HCT116 (cell line): ENCODE results near the gene FNIP2. TPM values are rescaled to one million over a fixed set of nuclear protein-coding genes. Genes with fewer than 3 reads are reported as not detected.

ENCODE experiments used
- ATAC-seq: fragments of 200-7000 bp; cut with Tn5 transposase; 2 replicates; pipeline ENCODE4 v1.9.1; 2020; ENCODE audit warnings: mild to moderate bottlenecking, moderate library complexity
- BruUV-seq: library from RNA; stranded (reverse); fragments of 400-500 nt; replicated peaks from 2 replicates; lab custom pipeline; 2021; lab: Mats Ljungman, UMichigan
- CTCF ChIA-PET: fragments of 300-600 bp; sonication (Branson Sonifier 250); formaldehyde crosslinking; loops from one replicate; lab custom pipeline; 2021; ENCODE audit warnings: antibody characterized with exemption; lab: Charles Lee
- POLR2A ChIA-PET: fragments of 300-600, 350-600 bp; sonication (Branson Sonifier 250); formaldehyde crosslinking; loops from one replicate; lab custom pipeline; 2021; ENCODE audit warnings: antibody characterized with exemption; lab: Charles Lee
- RAD21 ChIA-PET, 2 experiments: fragments of 300-600 bp; sonication (Branson Sonifier 250); formaldehyde crosslinking; loops; one replicate each; lab custom pipeline; 2023; ENCODE audit warnings: low total read pairs in 2 of 2; ENCODE audit not compliant: uncharacterized antibody in 2 of 2, unreplicated experiment in 2 of 2, low non-redundant PET in 1 of 2; lab: Charles Lee
- DNase-seq: peaks from one replicate; pipeline ENCODE4 v3.0.0-alpha.2; 2010; ENCODE audit warnings: low read depth, low spot score
- H2AFZ ChIP-seq: fragments of 200-600 bp; shearing (Covaris generic), sonication (generic); 2 replicates; pipeline ENCODE4 v1.6.1; 2017; ENCODE audit warnings: low read depth, mixed run types, mixed read lengths, antibody characterized with exemption, low read length; ENCODE audit not compliant: poor library complexity, severe bottlenecking
- H3K27ac ChIP-seq: 2 replicates; pipeline ENCODE4 v1.5.1; 2012; ENCODE audit warnings: low read depth, low read length
- H3K27me3 ChIP-seq: fragments of 200-600 bp; sonication (generic); 2 replicates; pipeline ENCODE4 v1.6.1; 2016; ENCODE audit warnings: mixed run types, low read length, mixed read lengths; ENCODE audit not compliant: insufficient read depth
- H3K36me3 ChIP-seq, 2 experiments: fragments of 200-500 bp in 1 of 2; fragments of 200-600 bp in 1 of 2; sonication (Bioruptor generic) in 1 of 2; sonication (generic) in 1 of 2; 2 replicates each; pipeline versions ENCODE4 v1.5.1 to v1.6.1; 2014 to 2016; ENCODE audit warnings: low read length in 2 of 2, inconsistent platforms in 1 of 2, mixed read lengths in 1 of 2, mixed run types in 1 of 2; ENCODE audit not compliant: insufficient read depth in 2 of 2, control insufficient read depth in 1 of 2
- H3K4me1 ChIP-seq, 2 experiments: fragments of 200-600 bp in 1 of 2; sonication (generic) in 1 of 2; 2 replicates each; pipeline versions ENCODE4 v1.5.1 to v1.6.1; 2012 to 2017; ENCODE audit warnings: low read length in 2 of 2, inconsistent platforms in 1 of 2, mild to moderate bottlenecking in 1 of 2, mixed read lengths in 1 of 2, mixed run types in 1 of 2, moderate library complexity in 1 of 2; ENCODE audit not compliant: insufficient read depth in 2 of 2, control insufficient read depth in 1 of 2
- H3K4me2 ChIP-seq: fragments of 200-600 bp; sonication (generic); 2 replicates; pipeline ENCODE4 v1.6.1; 2017; ENCODE audit warnings: mixed run types, low read length, mixed read lengths
- H3K4me3 ChIP-seq, 2 experiments: fragments of 200-600 bp in 1 of 2; sonication (generic) in 1 of 2; replicated peaks in 1 of 2; 2 replicates each; pipeline ENCODE4 v1.5.1; 2011 to 2016; ENCODE audit warnings: low read length in 2 of 2, control low read depth in 1 of 2, low read depth in 1 of 2, mild to moderate bottlenecking in 1 of 2, mixed read lengths in 1 of 2, mixed run types in 1 of 2
- H3K79me2 ChIP-seq: fragments of 200-600 bp; sonication (generic); 2 replicates; pipeline ENCODE4 v1.6.1; 2017; ENCODE audit warnings: mild to moderate bottlenecking, mixed run types, low read length, moderate library complexity, mixed read lengths; ENCODE audit not compliant: insufficient read depth
- H3K9ac ChIP-seq: fragments of 200-600 bp; sonication (generic); 2 replicates; pipeline ENCODE4 v1.6.1; 2016; ENCODE audit warnings: low read length, mixed read lengths
- H3K9me2 ChIP-seq: fragments of 200-600 bp; sonication (generic), shearing (Covaris generic); 2 replicates; pipeline ENCODE4 v1.6.1; 2017; ENCODE audit warnings: mixed run types, mild to moderate bottlenecking, moderate library complexity; ENCODE audit not compliant: insufficient read depth
- H3K9me3 ChIP-seq, 2 experiments: fragments of 200-500 bp in 1 of 2; fragments of 200-600 bp in 1 of 2; sonication (Bioruptor generic) in 1 of 2; sonication (generic) in 1 of 2; 2 replicates each; pipeline ENCODE4 v1.6.1; 2014 to 2017; ENCODE audit warnings: low read length in 2 of 2, mixed read lengths in 2 of 2, inconsistent platforms in 1 of 2, low read depth in 1 of 2, mild to moderate bottlenecking in 1 of 2, mixed run types in 1 of 2, moderate library complexity in 1 of 2; ENCODE audit not compliant: control insufficient read depth in 1 of 2, insufficient read depth in 1 of 2
- H4K20me1 ChIP-seq: fragments of 200-600 bp; sonication (generic), shearing (Covaris generic); 2 replicates; pipeline ENCODE4 v1.6.1; 2017; ENCODE audit warnings: mixed run types, mild to moderate bottlenecking, moderate library complexity; ENCODE audit not compliant: insufficient read depth
- CBX3 ChIP-seq: IDR thresholded peaks from 2 replicates; pipeline ENCODE4 v1.6.1; 2012; ENCODE audit warnings: low read depth
- CEBPB ChIP-seq: IDR thresholded peaks from 2 replicates; pipeline ENCODE4 v1.6.1; 2012; ENCODE audit warnings: low read depth
- ELF1 ChIP-seq: IDR thresholded peaks from 2 replicates; pipeline ENCODE4 v1.6.1; 2012; ENCODE audit warnings: low read depth, borderline replicate concordance
- FOSL1 ChIP-seq: IDR thresholded peaks from 2 replicates; pipeline ENCODE4 v1.6.1; 2012; ENCODE audit warnings: low read depth
- RAD21 ChIP-seq: IDR thresholded peaks from 2 replicates; pipeline ENCODE4 v1.6.1; 2012; ENCODE audit warnings: low read depth, mild to moderate bottlenecking
- SIN3A ChIP-seq: IDR thresholded peaks from 2 replicates; pipeline ENCODE4 v1.6.1; 2012; ENCODE audit warnings: low read depth
- SP1 ChIP-seq: IDR thresholded peaks from 2 replicates; pipeline ENCODE4 v1.6.1; 2012; ENCODE audit warnings: low read depth
- SRF ChIP-seq: IDR thresholded peaks from 2 replicates; pipeline ENCODE4 v1.6.1; 2012; ENCODE audit warnings: low read depth
- YY1 ChIP-seq: IDR thresholded peaks from 2 replicates; pipeline ENCODE4 v1.6.1; 2011; ENCODE audit warnings: low read length, low read depth, moderate library complexity, mild to moderate bottlenecking; ENCODE audit not compliant: insufficient replicate concordance; ENCODE audit errors: extremely low read depth
- ZFX ChIP-seq: fragments of 450-650 bp; IDR thresholded peaks from 2 replicates; pipeline ENCODE4 v1.6.1; 2017
- ZNF274 ChIP-seq: fragments of 200-500 bp; sonication (Bioruptor generic); IDR thresholded peaks from 2 replicates; pipeline ENCODE4 v1.6.1; 2014; ENCODE audit warnings: mild to moderate bottlenecking, low read depth, low read length, inconsistent platforms
- intact Hi-C: fragments of 100-400 bp; cut with micrococcal nuclease; formaldehyde crosslinking; loops from 2 replicates; pipeline ENCODE4 v1.10.0; 2022
- total RNA-seq: library from RNA; stranded (reverse); gene quantifications from one replicate; pipeline ENCODE4 v1.2.1, GENCODE V29; 2021; ENCODE audit not compliant: unreplicated experiment
- TF ChIP-seq, protein P1 (sequence below): IDR thresholded peaks from 2 replicates; pipeline ENCODE4 v1.6.1; 2012
- TF ChIP-seq, protein P2 (sequence below): IDR thresholded peaks from 2 replicates; pipeline ENCODE4 v1.6.1; 2012; ENCODE audit warnings: low read depth
- TF ChIP-seq, protein P3 (sequence below), 3 experiments: fragments of 200-600 bp in 1 of 3; sonication (generic) in 1 of 3; IDR thresholded peaks in 2 of 3; conservative IDR thresholded peaks in 1 of 3; 2 replicates each; pipeline ENCODE4 v1.5.1; 2012 to 2017; ENCODE audit warnings: low read depth in 2 of 3, low read length in 2 of 3, antibody characterized with exemption in 1 of 3, borderline replicate concordance in 1 of 3, control low read depth in 1 of 3, mild to moderate bottlenecking in 1 of 3, mixed read lengths in 1 of 3, mixed run types in 1 of 3, moderate library complexity in 1 of 3; ENCODE audit not compliant: insufficient read depth in 1 of 3
- TF ChIP-seq, protein P4 (sequence below): IDR thresholded peaks from 2 replicates; pipeline ENCODE4 v1.6.1; 2012
- TF ChIP-seq, protein P5 (sequence below): IDR thresholded peaks from 2 replicates; pipeline ENCODE4 v1.6.1; 2011; ENCODE audit warnings: mild to moderate bottlenecking, low read length, moderate library complexity; ENCODE audit not compliant: insufficient replicate concordance; ENCODE audit errors: extremely low read depth

The FNIP2 gene
- total RNA-seq, 1 experiment from 2014 or later = 4.8 TPM

DNA sequence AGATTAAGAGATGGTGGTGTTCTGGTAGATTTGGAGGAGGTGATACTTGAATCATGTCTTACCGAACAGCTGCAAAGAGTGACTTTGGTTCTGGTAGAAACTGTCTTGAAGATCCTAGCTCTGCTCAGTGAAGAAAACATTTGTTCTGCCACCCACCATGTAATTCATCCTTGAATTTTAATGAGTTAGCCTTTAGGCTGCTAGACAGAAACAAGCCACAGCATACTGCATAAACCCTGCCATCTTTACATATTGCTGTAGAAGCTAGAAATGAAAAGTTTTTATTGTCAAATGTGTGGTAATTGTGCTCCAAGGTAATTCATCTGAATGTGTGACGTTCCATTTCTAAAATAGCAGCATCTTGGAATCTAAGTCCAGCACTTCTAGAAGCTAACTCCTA, 173.1 kb downstream of the FNIP2 start:
- Histone ChIP-seq H3K4me2 (no peak overlapping the region), H3K9me3 (no peaks in the 10 kb centered on the region), H3K79me2 (no peaks in the 10 kb centered on the region), H3K27ac (no peak overlapping the region), H3K4me3 (no peak overlapping the region), H3K36me3 (no peaks in the 10 kb centered on the region)
- DNase-seq = no peak
- TF ChIP-seq SP1 (no peak), CEBPB (no peak), YY1 (no peak), ELF1 (no peak), SRF (no peak), SIN3A (no peak), ZFX (no peak), CBX3 (no peak), ZNF274 (no peak), FOSL1 (no peak), RAD21 (no peak)
- TF ChIP-seq, protein P1, sequence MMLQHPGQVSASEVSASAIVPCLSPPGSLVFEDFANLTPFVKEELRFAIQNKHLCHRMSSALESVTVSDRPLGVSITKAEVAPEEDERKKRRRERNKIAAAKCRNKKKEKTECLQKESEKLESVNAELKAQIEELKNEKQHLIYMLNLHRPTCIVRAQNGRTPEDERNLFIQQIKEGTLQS = no peak
- TF ChIP-seq, protein P2, sequence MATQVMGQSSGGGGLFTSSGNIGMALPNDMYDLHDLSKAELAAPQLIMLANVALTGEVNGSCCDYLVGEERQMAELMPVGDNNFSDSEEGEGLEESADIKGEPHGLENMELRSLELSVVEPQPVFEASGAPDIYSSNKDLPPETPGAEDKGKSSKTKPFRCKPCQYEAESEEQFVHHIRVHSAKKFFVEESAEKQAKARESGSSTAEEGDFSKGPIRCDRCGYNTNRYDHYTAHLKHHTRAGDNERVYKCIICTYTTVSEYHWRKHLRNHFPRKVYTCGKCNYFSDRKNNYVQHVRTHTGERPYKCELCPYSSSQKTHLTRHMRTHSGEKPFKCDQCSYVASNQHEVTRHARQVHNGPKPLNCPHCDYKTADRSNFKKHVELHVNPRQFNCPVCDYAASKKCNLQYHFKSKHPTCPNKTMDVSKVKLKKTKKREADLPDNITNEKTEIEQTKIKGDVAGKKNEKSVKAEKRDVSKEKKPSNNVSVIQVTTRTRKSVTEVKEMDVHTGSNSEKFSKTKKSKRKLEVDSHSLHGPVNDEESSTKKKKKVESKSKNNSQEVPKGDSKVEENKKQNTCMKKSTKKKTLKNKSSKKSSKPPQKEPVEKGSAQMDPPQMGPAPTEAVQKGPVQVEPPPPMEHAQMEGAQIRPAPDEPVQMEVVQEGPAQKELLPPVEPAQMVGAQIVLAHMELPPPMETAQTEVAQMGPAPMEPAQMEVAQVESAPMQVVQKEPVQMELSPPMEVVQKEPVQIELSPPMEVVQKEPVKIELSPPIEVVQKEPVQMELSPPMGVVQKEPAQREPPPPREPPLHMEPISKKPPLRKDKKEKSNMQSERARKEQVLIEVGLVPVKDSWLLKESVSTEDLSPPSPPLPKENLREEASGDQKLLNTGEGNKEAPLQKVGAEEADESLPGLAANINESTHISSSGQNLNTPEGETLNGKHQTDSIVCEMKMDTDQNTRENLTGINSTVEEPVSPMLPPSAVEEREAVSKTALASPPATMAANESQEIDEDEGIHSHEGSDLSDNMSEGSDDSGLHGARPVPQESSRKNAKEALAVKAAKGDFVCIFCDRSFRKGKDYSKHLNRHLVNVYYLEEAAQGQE = no peak
- TF ChIP-seq, protein P3, sequence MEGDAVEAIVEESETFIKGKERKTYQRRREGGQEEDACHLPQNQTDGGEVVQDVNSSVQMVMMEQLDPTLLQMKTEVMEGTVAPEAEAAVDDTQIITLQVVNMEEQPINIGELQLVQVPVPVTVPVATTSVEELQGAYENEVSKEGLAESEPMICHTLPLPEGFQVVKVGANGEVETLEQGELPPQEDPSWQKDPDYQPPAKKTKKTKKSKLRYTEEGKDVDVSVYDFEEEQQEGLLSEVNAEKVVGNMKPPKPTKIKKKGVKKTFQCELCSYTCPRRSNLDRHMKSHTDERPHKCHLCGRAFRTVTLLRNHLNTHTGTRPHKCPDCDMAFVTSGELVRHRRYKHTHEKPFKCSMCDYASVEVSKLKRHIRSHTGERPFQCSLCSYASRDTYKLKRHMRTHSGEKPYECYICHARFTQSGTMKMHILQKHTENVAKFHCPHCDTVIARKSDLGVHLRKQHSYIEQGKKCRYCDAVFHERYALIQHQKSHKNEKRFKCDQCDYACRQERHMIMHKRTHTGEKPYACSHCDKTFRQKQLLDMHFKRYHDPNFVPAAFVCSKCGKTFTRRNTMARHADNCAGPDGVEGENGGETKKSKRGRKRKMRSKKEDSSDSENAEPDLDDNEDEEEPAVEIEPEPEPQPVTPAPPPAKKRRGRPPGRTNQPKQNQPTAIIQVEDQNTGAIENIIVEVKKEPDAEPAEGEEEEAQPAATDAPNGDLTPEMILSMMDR (IDR thresholded peaks at IDR 0.05 in 2 of 3, conservative IDR thresholded peaks at IDR 0.05 in 1 of 3; ENCODE audit: borderline replicate concordance in 1 of 3, insufficient read depth in 1 of 3, low read depth in 2 of 3, low read length in 2 of 3) = no peak
- TF ChIP-seq, protein P4, sequence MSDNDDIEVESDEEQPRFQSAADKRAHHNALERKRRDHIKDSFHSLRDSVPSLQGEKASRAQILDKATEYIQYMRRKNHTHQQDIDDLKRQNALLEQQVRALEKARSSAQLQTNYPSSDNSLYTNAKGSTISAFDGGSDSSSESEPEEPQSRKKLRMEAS = no peak
- TF ChIP-seq, protein P5, sequence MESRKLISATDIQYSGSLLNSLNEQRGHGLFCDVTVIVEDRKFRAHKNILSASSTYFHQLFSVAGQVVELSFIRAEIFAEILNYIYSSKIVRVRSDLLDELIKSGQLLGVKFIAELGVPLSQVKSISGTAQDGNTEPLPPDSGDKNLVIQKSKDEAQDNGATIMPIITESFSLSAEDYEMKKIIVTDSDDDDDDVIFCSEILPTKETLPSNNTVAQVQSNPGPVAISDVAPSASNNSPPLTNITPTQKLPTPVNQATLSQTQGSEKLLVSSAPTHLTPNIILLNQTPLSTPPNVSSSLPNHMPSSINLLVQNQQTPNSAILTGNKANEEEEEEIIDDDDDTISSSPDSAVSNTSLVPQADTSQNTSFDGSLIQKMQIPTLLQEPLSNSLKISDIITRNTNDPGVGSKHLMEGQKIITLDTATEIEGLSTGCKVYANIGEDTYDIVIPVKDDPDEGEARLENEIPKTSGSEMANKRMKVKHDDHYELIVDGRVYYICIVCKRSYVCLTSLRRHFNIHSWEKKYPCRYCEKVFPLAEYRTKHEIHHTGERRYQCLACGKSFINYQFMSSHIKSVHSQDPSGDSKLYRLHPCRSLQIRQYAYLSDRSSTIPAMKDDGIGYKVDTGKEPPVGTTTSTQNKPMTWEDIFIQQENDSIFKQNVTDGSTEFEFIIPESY = no peak
- TF ChIP-seq, all 23 proteins: peak for 0
- Histone ChIP-seq H3K4me1 (no peaks in the 10 kb centered on the region), H3K27me3 (no peaks in the 10 kb centered on the region), H4K20me1 (no peaks in the 10 kb centered on the region), H2AFZ (no peak overlapping the region), H3K9ac (no peak overlapping the region), H3K9me2 (no peaks in the 10 kb centered on the region)
- no TSS peak for BruUV-seq
- ChIA-PET RAD21 (no interaction called here), CTCF (no interaction called here), POLR2A (no interaction called here)
- ATAC-seq = no peak
- intact Hi-C loops = no loop called here
